Measurements from ENCODE around the gene GRIN3B.

GRIN3B gene

DNA sequence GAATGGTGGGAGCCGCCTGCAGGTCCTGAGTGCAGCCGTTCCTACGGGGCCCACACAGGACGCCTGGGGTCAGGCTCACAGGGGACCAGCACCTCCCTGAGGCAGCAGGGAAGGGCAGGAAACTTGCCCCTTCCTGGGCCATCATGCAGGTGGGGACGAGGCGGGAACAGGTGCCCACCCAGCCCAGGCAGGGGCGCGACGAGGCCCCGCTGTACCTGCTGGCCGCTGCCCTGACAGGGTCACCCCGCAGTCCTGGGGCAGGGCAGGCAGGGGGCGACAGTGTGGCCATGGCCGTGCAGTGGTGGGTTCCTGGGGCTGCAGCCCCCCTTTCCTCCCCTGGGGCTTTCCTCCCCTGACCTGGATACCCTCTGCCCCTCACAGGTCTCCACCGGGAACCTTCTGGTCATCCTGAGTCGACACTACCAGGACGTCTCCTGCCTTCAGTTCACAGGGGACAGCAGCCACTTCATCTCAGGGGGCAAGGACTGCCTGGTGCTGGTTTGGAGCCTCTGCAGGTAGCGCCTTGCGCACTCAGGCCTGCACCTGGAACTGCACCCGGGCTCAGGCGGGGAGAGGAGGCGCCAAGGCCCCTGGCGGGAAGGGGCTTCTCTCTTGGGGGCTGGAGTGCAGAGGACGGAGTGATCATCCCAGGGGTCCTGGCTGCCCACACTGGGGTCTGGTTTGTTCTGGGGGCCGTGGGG, 10.7 kb upstream of the GRIN3B start:
- no peak overlapping the region for H3K4me3 ChIP-seq (ENCODE audit: low read depth, low read length)
- DNase-seq (ENCODE audit: low read depth), result no peak

DNA sequence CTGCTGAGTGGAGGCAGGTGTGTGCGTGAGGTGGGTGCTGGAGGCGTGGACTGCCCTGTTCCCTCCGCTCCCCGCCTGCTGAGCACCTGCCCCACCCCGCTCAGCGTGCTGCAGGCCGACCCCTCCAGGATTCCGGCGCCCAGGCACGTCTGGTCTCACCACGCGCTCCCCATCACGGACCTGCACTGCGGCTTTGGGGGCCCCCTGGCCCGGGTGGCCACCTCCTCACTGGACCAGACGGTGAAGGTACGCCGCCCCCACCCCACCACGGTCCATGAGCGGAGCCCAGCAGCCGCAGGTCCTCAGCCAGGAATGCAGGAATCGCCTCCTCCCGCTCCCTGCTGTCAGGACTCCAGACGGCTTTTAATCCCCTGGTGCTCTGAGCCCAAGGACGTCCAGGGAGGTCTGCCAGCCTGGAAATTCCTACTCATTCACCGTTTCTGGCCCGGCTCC, 10.1 kb upstream of the GRIN3B start:
- H3K4me3 ChIP-seq (ENCODE audit: low read depth, low read length), result no peak overlapping the region
- no peak for DNase-seq (ENCODE audit: low read depth)

DNA sequence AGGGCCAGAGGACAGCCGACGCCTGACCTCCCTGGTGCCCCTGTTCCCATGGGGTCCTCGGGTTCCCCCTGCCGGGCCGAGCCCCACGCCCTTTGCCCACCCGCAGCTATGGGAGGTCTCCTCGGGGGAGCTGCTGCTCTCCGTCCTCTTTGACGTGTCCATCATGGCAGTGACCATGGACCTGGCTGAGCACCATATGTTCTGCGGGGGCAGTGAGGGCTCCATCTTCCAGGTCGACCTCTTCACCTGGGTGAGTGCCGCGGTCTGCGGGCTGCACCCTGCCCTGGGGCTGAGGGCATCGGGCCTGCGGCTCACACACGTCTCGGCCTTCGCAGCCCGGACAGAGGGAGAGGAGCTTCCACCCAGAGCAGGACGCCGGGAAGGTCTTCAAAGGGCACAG, 9.5 kb upstream of the GRIN3B start:
- no peak for DNase-seq (ENCODE audit: low read depth)

DNA sequence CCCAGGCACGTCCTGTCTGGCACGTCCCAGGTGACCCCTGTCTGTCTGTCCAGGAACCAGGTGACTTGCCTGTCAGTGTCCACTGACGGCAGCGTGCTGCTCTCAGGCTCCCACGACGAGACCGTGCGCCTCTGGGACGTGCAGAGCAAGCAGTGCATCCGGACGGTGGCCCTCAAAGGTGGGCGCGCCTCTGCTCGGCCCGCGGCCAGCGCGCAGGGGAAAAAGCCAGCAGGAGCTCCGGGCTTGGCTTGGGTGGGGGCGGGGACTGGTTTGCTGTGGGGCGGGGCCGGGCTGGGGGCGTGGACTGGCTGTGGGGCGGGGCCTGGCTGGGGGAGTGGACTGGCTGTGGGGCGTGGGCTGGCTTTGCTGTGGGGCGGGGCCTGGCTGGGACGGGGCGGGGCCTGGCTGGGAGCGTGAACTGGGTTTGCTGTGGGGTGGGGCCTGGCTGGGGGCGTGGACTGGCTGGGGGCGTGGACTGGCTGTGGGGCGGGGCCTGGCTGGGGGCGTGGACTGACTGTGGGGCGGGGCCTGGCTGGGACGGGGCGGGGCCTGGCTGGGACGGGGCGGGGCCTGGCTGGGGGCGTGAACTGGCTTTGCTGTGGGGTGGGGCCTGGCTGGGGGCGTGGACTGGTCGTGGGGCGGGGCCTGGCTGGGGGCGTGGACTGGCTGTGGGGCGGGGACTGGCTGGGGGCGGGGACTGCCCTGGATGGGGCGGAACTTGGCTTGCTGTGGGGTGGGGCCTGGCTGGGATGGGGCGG, 8.9 kb upstream of the GRIN3B start:
- H3K4me3 ChIP-seq (ENCODE audit: low read depth, low read length), result no peak overlapping the region
- DNase-seq (ENCODE audit: low read depth), result peak; percentile 17

More for the DNA sequence above, 9.5 kb upstream of the GRIN3B start:
- H3K4me3 ChIP-seq (ENCODE audit: low read depth, low read length), result no peak overlapping the region

DNA sequence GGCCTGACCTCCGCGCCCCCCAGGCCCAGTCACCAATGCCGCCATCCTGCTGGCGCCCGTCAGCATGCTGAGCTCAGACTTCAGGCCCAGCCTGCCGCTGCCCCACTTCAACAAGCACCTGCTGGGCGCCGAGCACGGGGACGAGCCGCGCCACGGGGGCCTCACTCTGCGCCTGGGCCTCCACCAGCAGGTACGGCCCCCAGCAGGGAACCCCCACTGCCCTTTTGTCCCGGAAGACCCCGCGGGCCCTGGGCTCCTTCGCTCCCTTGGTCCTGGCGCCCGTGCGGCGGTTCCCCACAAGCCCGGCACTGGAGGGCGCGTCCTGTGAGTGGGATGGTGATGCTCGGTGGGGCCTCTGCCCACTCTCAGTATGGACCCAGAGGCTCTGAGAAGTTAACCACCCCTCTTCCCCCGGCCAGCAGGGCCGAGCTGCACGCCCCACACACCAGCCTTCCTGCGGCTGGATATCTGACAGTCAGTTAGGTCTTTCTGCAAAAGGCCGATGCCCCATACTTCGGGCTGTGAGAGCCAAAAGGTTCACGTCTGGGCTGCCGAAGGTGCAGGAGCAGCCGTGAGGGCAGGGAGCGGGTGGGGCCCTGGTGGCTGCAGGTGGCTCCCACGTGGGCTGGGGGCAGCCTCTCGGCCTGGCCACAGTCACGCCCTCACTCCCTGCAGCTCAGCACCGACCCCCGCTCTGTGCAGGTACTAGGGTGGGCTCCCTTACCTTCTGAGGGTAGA, 8.1 kb upstream of the GRIN3B start:
- DNase-seq (ENCODE audit: low read depth), result no peak
- H3K4me3 ChIP-seq (ENCODE audit: low read depth, low read length), result no peak overlapping the region

DNA sequence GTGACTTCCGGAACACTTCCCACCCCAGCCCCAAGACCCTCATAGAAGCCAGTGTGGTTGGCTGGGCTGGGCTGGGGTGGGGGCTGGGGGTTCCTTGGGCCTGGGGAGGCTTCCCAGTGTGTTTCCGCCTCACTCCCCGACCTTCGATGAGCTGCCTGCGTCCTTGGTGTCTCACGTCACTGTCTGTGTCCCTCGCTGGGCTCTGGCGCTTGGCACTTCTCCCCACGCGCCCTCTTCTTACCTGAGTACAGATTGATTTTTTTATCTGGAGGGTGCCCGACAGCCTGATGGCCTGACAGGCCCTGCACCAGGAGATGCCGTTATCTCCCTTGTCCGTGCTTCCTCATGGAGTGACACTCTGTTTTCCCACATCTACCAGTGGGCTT, 7.6 kb upstream of the GRIN3B start:
- DNase-seq (ENCODE audit: low read depth), result no peak
- H3K4me3 ChIP-seq (ENCODE audit: low read depth, low read length), result no peak overlapping the region

DNA sequence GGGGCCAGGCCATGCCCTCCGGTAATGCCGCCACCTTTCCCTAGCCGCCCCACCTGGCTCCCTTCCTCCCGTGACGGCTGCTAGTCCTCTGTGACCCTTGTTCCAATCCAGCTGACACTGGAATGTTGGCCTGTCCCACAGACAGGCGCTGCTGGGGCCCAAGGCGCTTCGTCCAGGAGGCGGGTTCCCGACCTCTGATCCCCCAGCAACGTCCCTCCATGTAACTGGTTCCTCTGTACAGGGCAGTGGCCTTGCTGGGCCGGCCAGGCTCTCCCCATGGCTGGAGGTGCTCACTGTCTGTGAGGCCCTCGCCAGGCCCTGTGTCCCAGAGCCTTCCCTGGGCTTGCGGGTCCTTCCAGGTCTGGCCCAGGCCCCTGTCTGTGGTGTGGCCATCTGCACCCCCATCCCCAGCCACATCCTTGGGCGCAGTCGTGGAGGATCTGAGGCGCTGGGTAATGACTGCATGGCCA, 6.8 kb upstream of the GRIN3B start:
- DNase-seq (ENCODE audit: low read depth), result no peak
- H3K4me3 ChIP-seq (ENCODE audit: low read depth, low read length), result no peak overlapping the region

DNA sequence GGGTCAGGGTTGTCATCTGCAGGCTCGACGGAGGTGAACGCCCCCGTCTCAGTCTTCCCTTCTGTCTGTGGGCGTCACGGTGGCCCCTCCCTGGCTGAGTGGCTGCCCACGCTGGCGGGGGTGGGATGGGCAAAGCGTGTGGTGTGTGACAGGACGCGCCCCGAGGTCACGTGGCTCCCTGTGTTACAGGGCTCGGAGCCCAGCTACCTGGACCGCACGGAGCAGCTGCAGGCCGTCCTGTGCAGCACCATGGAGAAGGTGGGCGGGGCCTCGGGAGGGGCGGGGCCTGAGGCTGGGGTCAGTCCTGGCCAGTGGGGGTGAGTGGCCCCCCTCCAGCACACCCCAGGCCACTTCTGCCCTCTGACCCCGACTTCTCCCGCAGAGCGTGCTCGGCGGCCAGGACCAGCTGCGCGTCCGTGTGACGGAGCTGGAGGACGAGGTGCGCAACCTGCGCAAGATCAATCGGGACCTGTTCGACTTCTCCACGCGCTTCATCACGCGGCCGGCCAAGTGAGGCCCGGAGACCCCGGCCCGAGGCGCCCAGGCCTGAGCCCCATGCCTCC, 6.3 kb upstream of the GRIN3B start:
- no peak overlapping the region for H3K4me3 ChIP-seq (ENCODE audit: low read depth, low read length)
- no peak for DNase-seq (ENCODE audit: low read depth)

DNA sequence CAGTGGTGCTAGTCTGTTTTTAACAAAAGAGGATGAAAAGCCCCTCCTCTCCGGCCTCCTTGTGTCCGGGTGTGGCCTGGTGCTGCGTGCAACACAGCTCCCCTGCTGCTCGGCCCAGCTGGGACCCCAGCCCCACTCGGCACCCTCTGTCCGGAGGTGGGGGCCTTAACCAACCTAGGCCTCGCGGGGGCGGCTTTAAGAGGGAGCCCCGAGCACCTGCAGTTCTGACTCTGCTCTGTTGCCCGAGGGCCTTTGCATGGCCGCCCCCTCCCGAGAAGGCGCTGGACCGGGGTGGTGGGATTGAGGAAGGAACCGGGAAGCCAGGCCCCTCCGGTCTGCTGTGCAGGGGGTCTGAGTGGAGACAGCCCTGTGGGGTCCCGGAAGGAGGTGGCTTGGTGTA, 5.7 kb upstream of the GRIN3B start:
- no peak overlapping the region for H3K4me3 ChIP-seq (ENCODE audit: low read depth, low read length)
- DNase-seq (ENCODE audit: low read depth), result no peak

DNA sequence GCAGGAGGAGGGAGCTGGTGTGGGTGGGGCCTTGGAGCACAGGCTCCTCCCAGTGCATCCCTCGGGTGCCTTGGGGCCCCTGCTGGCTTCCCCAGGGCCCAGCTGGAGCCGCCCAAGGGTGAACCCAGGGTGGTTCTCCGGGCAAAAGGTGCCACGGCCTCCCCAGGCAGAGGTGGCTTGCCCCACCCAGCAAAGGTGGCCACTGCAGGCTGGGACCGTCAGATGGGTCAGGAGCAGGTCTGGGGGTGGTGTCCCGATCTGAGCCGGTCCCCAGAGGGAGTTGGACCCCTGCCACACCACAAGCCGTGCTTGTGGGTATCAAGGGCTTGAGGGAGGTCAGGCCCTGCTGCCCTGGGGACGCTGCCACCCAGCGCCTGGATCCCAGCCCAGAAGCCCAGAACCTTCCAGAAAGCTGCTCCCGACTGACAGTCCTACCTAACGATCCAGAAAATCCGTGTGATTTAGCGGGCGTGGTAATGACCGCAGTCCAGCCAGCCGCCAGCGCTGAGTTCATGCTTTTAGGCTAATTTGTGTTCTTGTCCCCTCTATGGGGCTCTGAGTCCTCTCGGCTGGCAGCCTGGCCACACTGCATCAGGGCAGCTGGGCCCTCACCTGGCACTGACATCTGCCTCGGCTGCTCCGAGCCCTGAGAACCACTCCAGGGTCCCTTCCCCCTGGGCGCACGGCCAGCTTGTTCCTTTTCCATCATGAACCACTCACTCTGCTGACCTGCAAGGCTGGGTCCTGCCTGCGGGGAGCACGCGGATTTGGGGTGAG, 5.0 kb upstream of the GRIN3B start:
- no peak overlapping the region for H3K4me3 ChIP-seq (ENCODE audit: low read depth, low read length)
- DNase-seq (ENCODE audit: low read depth), result no peak

DNA sequence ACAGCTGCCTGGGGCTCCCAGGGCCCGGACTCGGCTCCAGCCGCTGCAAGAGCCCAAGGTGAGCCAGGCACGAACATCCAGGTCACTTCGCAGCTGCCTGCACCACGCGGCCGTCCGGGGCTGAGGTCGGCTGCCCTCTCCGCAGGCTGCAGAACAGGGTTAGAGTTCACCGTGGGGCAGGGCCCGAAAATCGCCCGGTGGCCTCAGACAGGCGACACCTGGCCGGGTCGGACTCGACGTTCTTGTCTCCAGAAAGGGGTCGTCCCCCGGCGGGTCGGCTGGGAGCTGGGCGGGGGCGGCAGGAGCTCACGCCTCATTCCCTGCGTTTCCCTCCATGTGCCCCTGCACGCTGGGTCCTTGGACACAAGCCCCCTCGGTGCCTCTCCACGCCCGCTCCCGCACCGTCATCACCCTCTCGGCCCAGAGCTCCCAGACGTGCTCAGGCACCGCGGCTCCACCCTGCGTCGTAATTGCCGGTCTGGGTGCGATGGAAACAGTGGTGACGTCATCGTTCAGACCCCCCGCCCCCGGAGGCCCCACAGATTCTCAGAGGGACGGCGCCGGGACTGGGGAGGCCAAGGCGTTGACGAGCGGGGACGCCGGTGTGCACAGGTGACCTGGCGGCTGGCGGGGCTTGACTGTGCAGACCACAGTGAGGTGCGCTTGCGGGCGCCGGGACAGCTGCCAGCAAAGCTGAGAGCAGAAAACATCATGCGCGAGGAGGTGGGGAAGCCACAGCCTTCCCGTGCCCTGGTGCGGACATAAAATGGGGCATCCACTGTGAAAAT, 4.0 kb upstream of the GRIN3B start:
- H3K4me3 ChIP-seq (ENCODE audit: low read depth, low read length), result peak overlapping the region; percentile 36
- DNase-seq (ENCODE audit: low read depth), result no peak

DNA sequence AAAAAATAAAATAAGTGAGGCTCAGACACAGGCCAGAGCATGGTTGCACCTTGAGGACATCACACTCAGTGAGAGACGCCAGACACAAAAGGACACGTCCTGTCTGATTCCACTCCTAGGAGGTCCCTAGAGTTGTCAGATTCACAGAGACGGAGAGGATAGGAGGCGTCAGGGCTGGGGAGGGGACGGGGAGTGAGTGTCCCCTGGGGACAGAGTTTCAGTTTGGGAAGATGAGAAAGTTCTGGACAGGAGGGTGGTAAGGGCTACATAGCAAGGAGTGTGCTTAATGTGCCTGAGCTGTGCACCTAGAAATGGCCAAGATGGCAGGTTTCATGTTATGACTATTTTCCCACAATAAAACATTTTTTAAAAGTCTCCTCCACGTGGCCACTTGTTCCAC, 2.2 kb upstream of the GRIN3B start:
- DNase-seq (ENCODE audit: low read depth), result no peak
- H3K4me3 ChIP-seq (ENCODE audit: low read depth, low read length), result no peak overlapping the region

DNA sequence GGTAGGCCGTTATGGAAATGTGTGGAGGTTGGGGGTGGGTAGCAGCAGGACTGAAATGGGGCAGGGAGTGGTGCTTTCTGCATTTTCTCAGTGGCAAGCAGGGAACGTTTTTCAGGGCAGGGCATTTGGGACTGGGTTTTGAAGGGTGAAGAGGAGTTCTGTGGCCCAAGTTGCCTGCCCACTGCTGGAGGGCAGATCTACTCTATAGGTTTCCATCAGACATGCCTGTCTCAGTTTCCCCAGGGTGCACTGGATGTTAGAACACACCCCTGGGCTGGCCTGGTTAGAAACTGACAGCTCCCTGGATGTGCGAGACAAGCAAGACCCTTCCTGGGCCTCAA, 870 bp upstream of the GRIN3B start:
- no peak for DNase-seq (ENCODE audit: low read depth)
- H3K4me3 ChIP-seq (ENCODE audit: low read depth, low read length), result no peak overlapping the region

DNA sequence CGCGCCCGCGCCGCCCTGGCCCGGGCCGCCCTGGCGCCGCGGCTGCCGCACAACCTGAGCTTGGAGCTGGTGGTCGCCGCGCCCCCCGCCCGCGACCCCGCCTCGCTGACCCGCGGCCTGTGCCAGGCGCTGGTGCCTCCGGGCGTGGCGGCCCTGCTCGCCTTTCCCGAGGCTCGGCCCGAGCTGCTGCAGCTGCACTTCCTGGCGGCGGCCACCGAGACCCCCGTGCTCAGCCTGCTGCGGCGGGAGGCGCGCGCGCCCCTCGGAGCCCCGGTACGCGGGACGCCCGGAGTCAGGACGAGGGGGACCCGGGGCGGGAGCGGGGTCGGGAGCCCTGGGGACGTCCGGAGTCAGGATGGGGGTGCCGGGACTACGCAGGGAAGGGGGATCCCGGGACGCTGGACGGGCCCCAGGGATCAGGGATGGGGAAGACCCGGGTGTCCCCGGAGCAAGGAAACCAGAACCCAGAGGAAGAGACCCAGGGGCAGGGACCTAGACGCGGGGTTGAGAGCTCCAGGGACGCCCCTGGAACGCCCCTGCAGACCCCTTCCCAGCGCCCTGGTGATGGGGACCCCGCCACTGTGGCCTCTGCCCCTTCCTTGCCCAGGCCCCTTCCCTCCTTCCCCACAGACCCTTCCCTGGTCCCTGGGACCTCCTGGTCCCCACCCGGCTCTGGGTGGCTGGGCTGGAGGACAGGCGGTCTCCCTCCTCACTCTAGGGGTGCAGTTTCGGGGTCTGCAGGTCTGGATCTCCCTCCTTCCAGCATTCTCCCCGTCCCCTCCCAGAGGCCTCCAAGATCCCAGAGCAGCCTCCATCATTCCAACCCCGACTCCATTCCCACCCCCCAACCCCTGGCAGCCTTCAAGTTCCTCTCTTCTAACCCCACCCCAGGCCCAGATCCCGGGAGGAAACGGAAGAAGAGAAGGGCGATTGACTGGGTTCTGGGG, 645 bp downstream of the GRIN3B start:
- DNase-seq (ENCODE audit: low read depth), result no peak
- peak overlapping the region; percentile 34 for H3K4me3 ChIP-seq (ENCODE audit: low read depth, low read length)

DNA sequence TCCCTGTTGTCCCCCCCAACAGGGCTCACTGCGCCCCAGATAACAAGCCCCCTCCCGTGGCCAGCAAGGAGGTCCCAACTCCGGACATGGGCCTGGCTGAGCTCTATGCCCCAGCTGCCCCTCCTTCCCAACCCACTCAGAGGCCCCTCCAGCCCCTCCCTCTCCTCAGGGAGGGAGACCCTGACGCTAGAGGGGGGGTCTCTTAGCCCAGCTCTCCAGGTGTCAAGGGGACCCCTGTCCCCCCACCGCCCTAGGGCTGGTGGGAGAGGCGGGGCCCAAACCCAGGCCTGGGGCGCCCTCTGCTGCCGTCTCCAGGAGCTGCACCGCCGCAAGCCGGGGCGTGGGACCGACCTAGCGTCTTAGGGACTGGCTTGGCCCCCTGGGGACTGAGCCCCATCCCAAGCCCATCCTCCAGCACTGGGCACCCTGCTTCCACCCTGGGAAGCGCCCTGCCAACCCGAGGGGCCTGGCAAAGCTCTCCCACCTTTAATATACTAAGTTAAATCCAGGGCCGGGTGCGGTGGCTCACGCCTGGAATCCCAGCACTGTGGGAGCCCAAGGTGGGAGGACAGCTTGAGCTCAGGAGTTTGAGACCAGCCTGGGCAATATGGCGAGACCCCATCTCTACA, 1.4 kb downstream of the GRIN3B start:
- DNase-seq (ENCODE audit: low read depth), result no peak
- H3K4me3 ChIP-seq (ENCODE audit: low read depth, low read length), result no peak overlapping the region

DNA sequence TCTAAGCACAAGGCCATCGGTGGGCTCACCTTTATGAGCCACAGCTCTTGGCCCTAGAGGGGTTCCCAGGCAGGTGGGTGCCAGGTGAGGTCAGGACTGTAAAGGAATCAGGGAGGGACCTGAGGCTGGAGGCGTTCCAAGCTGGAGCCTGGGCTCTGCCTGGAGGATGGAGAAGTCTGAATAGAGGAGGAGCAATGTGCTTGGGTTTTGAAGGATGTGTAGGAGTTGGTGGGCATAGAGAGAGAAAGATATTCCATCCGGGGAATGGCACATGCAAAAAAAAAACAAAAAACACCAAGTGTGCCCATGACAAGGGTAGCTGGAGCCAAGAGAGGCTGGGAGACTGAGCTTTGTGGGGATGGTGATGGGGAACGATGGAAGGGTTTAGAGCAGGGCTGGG, 2.4 kb downstream of the GRIN3B start:
- no peak for DNase-seq (ENCODE audit: low read depth)
- no peak overlapping the region for H3K4me3 ChIP-seq (ENCODE audit: low read depth, low read length)

DNA sequence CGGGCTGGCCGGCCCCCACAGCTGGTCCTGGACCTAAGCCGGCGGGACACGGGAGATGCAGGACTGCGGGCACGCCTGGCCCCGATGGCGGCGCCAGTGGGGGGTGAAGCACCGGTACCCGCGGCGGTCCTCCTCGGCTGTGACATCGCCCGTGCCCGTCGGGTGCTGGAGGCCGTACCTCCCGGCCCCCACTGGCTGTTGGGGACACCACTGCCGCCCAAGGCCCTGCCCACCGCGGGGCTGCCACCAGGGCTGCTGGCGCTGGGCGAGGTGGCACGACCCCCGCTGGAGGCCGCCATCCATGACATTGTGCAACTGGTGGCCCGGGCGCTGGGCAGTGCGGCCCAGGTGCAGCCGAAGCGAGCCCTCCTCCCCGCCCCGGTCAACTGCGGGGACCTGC, 3.1 kb downstream of the GRIN3B start:
- no peak overlapping the region for H3K4me3 ChIP-seq (ENCODE audit: low read depth, low read length)
- no peak for DNase-seq (ENCODE audit: low read depth)

All from skeletal muscle cell (primary cell).